Stimulated activated CD8-positive, alpha-beta memory T cell treated with anti-CD3 and anti-CD28 coated beads, Interleukin-2, amount 100 ng/mL, for 1 hour (primary cell): Measurements from ENCODE around the gene IPO13.

Experiments used
- DNase-seq, 2 donors: peaks; one replicate each; pipeline ENCODE4 v3.0.0-alpha.2; 2020; ENCODE audit warnings: low read depth in 2 of 2

IPO13 gene

DNA sequence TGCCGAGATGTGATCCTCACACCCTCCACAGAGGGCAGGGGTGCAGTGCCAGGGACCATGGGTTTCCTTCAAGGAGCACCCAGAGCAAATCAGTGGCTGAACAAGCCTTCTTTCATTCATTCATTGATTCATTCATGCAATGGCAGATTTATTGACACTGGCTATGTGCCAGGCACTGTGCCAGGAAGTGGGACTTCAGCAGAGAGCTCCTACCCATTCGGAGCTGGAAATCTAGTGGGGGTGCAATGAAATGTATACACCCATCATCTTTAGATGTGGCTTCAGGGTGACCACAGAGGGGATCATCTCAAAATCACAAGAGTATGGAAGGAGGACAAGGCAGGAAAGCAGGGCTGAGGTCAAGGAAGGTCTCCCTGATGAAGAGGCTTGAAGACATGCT lies 65.7 kb downstream of the IPO13 start:
- no peak for DNase-seq

- no peak for DNase-seq
Measured at GRCh38 chr1:44012941-44013609, 66.3 kb downstream of the IPO13 start.

DNA sequence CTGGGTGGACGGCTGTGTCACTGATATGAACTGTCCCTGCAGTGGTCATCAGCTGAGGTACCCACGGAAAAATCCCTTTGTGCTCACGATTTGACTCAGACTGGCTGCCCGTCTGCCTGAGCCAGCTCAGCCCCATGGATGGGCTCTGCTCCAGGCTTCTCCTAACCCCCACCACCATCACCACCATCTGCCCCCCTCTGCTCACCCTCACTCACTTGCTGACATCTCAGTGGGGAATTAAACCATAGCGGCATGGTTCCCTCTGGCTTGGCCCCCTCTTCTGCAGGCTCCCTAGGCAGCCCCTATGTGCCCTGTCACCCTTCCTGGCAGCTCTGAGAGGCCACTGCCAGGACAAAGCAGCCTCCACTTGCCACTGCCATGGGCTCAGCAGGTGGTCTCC lies 67.2 kb downstream of the IPO13 start:
- no peak for DNase-seq

DNA sequence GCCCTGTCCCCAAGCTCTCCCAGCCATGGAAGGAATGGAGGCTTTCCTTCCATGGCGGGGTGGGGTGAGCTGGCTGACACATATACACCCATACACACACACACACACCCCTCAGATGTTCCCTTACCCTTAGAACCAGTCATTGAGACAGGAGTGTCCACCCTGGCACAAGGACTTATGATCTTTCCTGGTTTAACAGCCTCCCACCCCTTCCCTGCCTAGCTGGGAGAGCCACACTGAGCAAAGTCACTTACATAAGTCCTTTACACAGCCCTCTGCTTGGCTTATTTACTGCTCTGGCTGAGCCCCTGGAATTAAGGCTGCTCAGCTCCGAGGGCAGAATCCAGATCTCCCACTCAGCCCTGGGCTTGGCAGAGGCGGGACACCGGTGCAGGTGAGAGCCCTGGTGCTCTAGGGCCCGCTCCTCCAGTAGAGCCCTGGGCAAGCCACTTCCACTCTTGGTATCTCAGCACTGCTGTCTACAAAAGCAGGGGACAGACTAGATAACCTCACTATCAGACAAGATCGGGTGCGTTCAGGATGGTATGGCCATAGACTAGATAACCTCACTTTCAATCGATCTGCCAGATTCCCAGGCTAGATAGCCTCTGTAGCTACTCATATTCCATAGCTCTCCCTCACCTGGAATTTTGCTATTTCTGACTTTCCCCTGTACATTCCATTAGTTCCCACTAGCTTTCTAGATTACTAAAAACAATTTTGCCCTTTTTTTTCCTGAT lies 67.8 kb downstream of the IPO13 start:
- no peak for DNase-seq

GRCh38 chr1:44015206-44015605 lies 68.5 kb downstream of the IPO13 start:
- no peak for DNase-seq

DNA sequence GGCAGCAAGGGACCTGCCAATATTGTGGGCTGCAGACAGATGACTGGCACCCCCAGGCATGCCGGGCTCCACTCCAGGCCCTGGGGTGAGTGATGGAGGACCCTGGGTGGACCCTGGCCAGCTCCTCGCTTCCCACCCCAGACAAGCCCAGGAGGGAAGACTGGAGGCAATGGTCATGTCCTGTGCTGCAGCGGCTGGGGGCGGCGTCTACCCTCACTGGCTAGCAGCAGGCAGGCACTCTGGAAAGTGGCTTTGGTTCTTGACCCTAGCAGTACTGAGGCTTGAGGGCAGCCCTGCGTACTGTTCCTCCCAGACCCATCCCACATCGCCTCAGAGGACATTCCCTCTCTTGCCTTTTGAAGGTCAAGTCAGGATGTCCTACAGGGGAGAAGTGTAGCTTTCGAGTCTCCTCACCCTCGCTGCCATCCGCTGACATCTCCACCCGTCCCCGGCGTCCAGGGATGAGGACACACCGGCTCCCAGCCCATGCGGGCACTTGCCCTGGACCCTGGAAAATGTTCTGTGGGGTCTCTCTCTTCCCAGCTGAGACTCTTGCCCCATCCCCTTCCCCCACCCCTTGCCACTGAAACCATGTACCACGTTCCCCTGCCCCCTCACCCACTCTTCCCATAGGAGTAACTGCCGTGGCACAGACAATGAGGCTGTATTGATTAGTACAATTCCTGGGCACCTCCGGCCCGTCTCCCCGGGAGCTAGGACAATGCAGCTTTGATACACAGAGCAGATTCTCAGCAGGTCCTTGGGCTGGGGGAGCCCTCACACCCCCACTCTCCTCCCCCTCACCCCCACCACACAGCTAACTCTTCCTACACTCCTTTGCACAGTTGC lies 69.5 kb downstream of the IPO13 start:
- no peak for DNase-seq

DNA sequence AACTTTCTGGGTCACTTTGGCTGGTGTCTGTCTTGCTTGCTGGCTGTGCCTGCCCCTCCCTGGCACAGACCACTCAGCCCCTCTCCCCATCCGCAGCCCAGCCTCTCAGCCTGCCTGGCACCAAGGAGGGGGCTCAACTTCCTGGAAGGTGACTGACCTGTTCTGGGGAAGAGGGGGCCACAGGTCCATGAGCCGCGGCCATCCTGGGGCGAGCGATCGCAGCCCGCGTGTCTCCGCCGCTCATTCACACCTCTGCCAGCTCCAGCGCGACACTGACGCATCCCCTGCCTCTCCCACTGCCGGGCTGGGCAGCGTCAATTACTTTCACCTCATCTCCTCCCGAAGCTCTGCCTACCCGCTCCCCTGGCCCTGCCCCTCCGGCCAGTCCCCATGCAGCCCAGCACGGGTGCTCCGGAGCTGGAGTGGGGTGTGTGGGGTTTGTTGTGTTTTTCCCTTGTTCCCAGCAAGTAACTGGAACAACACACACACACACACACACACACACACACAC lies 70.2 kb downstream of the IPO13 start:
- no peak for DNase-seq
